Adipocyte (in vitro differentiated cells): ENCODE measurements around the gene TMEM132E.

Experiments
- DNase-seq: peaks from one replicate; pipeline ENCODE4 v3.0.0-alpha.2; 2015; ENCODE audit warnings: low read depth
- H3K27me3 ChIP-seq: replicated peaks from 2 replicates; pipeline ENCODE4 v1.7.0; 2013; ENCODE audit warnings: mild to moderate bottlenecking, low read length, moderate library complexity; ENCODE audit not compliant: control insufficient read depth, insufficient read depth
- H3K36me3 ChIP-seq: 2 replicates; pipeline ENCODE4 v1.7.0; 2013; ENCODE audit warnings: low read length, mild to moderate bottlenecking, moderate library complexity; ENCODE audit not compliant: control insufficient read depth, insufficient read depth, severe bottlenecking
- H3K4me1 ChIP-seq: 2 replicates; pipeline ENCODE4 v1.7.0; 2013; ENCODE audit warnings: mild to moderate bottlenecking, low read length, moderate library complexity; ENCODE audit not compliant: control insufficient read depth, insufficient read depth
- H3K4me3 ChIP-seq: 2 replicates; pipeline ENCODE4 v1.7.0; 2013; ENCODE audit warnings: mild to moderate bottlenecking, low read length, moderate library complexity
- H3K9ac ChIP-seq: 2 replicates; pipeline ENCODE4 v1.7.0; 2013; ENCODE audit warnings: mild to moderate bottlenecking, low read length, moderate library complexity
- H3K9me3 ChIP-seq: 2 replicates; pipeline ENCODE4 v1.7.0; 2013; ENCODE audit warnings: mild to moderate bottlenecking, low read length, moderate library complexity; ENCODE audit not compliant: control insufficient read depth

Gene TMEM132E

GRCh38 chr17:34584805-34585416 lies 5.5 kb downstream of the TMEM132E start:
- H3K4me3 ChIP-seq, result no peak overlapping the region
- peak; percentile 5 for DNase-seq
- no peak overlapping the region for H3K9ac ChIP-seq
- H3K27me3 ChIP-seq, result peaks cover 37% of the 10 kb centered on the region
- peaks cover 14% of the 10 kb centered on the region for H3K4me1 ChIP-seq
- no peaks in the 10 kb centered on the region for H3K9me3 ChIP-seq
- H3K36me3 ChIP-seq, result no peaks in the 10 kb centered on the region

GRCh38 chr17:34586346-34586846 lies 7.0 kb downstream of the TMEM132E start:
- Histone ChIP-seq H3K27me3 (peaks cover 52% of the 10 kb centered on the region), H3K36me3 (no peaks in the 10 kb centered on the region), H3K9me3 (no peaks in the 10 kb centered on the region), H3K4me1 (peaks cover 2% of the 10 kb centered on the region), H3K4me3 (no peak overlapping the region), H3K9ac (no peak overlapping the region)
- DNase-seq, result no peak

GRCh38 chr17:34588266-34588665 lies 8.9 kb downstream of the TMEM132E start:
- DNase-seq, result no peak
- Histone ChIP-seq H3K4me1 (no peaks in the 10 kb centered on the region), H3K4me3 (no peak overlapping the region), H3K27me3 (peaks cover 60% of the 10 kb centered on the region), H3K36me3 (no peaks in the 10 kb centered on the region), H3K9ac (no peak overlapping the region), H3K9me3 (no peaks in the 10 kb centered on the region)

GRCh38 chr17:34589120-34589965 lies 10.0 kb downstream of the TMEM132E start:
- no peak for DNase-seq
- H3K9ac ChIP-seq, result no peak overlapping the region
- no peaks in the 10 kb centered on the region for H3K9me3 ChIP-seq
- no peak overlapping the region for H3K4me3 ChIP-seq
- no peaks in the 10 kb centered on the region for H3K36me3 ChIP-seq
- H3K27me3 ChIP-seq, result peaks cover 68% of the 10 kb centered on the region
- no peaks in the 10 kb centered on the region for H3K4me1 ChIP-seq

- Histone ChIP-seq H3K27me3 (peaks cover 67% of the 10 kb centered on the region), H3K9me3 (no peaks in the 10 kb centered on the region), H3K9ac (no peak overlapping the region), H3K36me3 (no peaks in the 10 kb centered on the region), H3K4me3 (no peak overlapping the region), H3K4me1 (no peaks in the 10 kb centered on the region)
- DNase-seq, result no peak
Measured at GRCh38 chr17:34592002-34592401, 12.6 kb downstream of the TMEM132E start.

DNA sequence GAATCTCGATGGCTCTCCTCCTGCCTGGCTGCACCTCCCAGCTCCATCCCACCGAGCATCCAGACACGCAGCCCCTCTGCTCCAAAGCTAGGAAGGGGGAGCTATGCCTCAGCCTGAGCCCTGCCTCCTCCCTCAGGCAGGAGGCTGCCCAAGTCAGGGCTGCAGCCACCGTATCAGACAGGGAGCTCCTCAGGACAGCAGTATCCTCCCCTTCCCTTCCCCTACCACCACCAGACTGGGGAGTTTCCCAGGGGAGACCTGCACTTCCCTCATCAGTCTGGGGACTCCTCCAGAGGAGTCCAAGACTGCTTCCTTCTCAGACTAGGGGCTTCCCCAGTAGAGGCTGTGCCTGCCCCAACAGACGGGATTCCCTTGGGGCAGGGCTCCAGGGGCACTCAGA lies 17.5 kb downstream of the TMEM132E start:
- no peaks in the 10 kb centered on the region for H3K36me3 ChIP-seq
- H3K27me3 ChIP-seq, result peaks cover 64% of the 10 kb centered on the region
- no peak for DNase-seq
- no peak overlapping the region for H3K4me3 ChIP-seq
- no peak overlapping the region for H3K9ac ChIP-seq
- H3K4me1 ChIP-seq, result no peaks in the 10 kb centered on the region
- H3K9me3 ChIP-seq, result no peaks in the 10 kb centered on the region

DNA sequence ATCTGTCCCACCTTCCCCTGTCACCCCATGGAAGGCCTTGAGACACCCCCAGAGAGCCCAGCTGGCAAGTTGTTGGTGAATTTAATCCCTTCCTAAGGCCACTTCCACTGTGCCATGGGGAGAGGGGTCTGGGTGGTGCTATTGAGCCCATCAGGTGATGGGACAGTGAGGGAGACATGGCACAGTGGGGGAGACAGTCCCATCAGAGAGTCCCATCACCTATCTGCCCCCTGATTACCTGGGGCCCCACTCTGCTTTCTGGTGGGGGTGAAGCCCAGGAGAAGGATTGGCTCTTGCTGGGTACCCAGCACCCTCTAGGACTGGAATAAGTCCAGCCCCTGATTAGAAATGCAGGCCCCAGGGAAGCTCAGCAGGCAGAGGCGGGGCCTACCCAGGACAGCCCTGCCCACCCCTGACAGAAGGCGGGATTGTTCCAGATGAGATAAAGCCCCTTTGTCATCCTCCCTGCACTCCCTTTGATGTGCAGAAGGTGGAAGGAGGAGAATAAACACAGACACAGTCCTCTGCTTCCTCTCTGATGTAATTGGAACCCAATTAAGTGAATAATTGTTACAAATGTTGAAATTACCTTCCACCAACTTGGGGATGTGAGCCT lies 18.9 kb downstream of the TMEM132E start:
- Histone ChIP-seq H3K9ac (no peak overlapping the region), H3K9me3 (no peaks in the 10 kb centered on the region), H3K4me1 (no peaks in the 10 kb centered on the region), H3K4me3 (no peak overlapping the region), H3K36me3 (no peaks in the 10 kb centered on the region), H3K27me3 (peaks cover 68% of the 10 kb centered on the region)
- no peak for DNase-seq

DNA sequence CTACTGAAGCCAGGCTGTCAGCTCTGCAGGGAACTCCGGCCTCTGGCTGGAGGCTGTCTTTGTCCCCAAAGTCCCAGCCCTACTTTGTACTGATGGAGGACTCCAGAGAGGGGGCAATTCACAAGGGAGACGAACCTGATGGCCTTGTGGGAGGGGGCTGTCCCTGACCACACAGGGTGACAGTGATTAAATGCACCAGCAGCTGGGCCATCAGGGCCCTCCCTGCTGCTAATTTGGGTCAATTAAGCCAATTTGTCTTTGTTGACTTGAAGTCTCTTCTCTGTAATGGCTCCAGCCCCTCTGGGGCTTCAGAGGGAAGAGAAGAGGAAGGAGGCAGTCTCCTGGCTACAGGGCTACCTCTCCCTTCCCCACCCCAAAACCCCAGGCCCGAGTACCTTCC lies 22.0 kb downstream of the TMEM132E start:
- no peak overlapping the region for H3K4me3 ChIP-seq
- H3K27me3 ChIP-seq, result peaks cover 68% of the 10 kb centered on the region
- no peak overlapping the region for H3K9ac ChIP-seq
- H3K36me3 ChIP-seq, result no peaks in the 10 kb centered on the region
- H3K9me3 ChIP-seq, result no peaks in the 10 kb centered on the region
- no peak for DNase-seq
- H3K4me1 ChIP-seq, result no peaks in the 10 kb centered on the region

DNA sequence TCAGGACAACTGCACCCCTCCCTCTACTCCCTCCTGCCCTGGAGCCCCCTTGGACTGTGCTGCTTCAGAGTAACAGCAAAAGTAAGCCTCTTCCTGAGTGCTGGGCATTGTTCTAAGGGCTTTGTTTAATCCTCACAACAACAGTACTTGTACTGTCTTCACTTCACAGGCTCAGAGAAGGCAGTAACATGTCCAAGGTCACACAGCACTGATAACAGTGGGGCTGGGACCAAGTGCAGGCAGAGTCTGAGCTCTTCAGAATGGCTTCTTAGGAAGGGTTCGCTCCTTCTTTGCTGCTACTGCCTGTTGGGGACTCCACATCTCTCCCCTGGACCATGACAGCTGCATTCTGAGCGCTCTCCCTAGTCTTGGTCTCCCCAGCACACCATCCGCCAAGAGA lies 24.6 kb downstream of the TMEM132E start:
- H3K9ac ChIP-seq, result no peak overlapping the region
- no peaks in the 10 kb centered on the region for H3K4me1 ChIP-seq
- H3K4me3 ChIP-seq, result no peak overlapping the region
- H3K9me3 ChIP-seq, result peaks cover 2% of the 10 kb centered on the region
- DNase-seq, result no peak
- no peaks in the 10 kb centered on the region for H3K36me3 ChIP-seq
- peaks cover 60% of the 10 kb centered on the region for H3K27me3 ChIP-seq

DNA sequence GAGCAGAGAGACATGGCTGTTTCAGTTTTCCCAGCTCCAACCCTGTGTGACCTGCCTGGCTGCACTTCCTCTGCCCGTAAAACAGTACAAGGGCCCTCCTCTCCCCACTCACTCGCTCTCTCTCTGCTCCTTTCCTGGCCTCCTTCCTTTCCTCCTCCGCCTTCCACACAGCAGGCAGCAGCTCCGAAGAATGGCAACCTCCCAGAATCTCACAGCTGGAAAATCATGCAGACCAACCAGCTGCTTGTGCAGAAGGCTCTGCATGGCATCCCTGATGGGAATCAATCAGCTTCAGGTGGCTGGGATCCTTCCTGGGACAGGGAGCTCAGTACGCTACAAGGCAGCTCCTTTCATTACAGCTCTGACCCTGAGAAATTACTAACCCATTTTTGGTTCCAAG lies 27.4 kb downstream of the TMEM132E start:
- no peaks in the 10 kb centered on the region for H3K4me1 ChIP-seq
- H3K36me3 ChIP-seq, result no peaks in the 10 kb centered on the region
- no peak for DNase-seq

GRCh38 chr17:34607917-34608316 lies 28.5 kb downstream of the TMEM132E start:
- peaks cover 10% of the 10 kb centered on the region for H3K9me3 ChIP-seq
- H3K9ac ChIP-seq, result no peak overlapping the region
- DNase-seq, result no peak
- H3K4me1 ChIP-seq, result no peaks in the 10 kb centered on the region
- H3K36me3 ChIP-seq, result no peaks in the 10 kb centered on the region
- no peak overlapping the region for H3K4me3 ChIP-seq
- H3K27me3 ChIP-seq, result peaks cover 64% of the 10 kb centered on the region

More for the DNA sequence above, 27.4 kb downstream of the TMEM132E start:
- peaks cover 10% of the 10 kb centered on the region for H3K9me3 ChIP-seq
- no peak overlapping the region for H3K4me3 ChIP-seq
- no peak overlapping the region for H3K9ac ChIP-seq
- peaks cover 69% of the 10 kb centered on the region for H3K27me3 ChIP-seq
